ENCODE data around the gene KDM3A.
A peak's percentile ranks its signal among the peaks of the same experiment; 100 is the strongest.

The KDM3A gene

GRCh38 chr2:86433137-86433536 lies 8.0 kb upstream of the KDM3A start:
- DNase-seq, result no peak

- no peak for DNase-seq
These were observed 6.9 kb upstream of the KDM3A start for GRCh38 chr2:86434290-86434689.

GRCh38 chr2:86435531-86435930 lies 5.6 kb upstream of the KDM3A start:
- no peak for DNase-seq

GRCh38 chr2:86436328-86436727 lies 4.8 kb upstream of the KDM3A start:
- DNase-seq, result no peak

- DNase-seq, result no peak
These were observed 1.1 kb upstream of the KDM3A start for GRCh38 chr2:86439879-86440630.

GRCh38 chr2:86441392-86441881 lies 266 bp downstream of the KDM3A start:
- no peak for DNase-seq

- peak; percentile 51 to 80 (median 68) for DNase-seq
These were observed 891 bp downstream of the KDM3A start for GRCh38 chr2:86441882-86442641.

GRCh38 chr2:86442642-86443005 lies 1.5 kb downstream of the KDM3A start:
- peak; percentile 58 to 87 (median 74) for DNase-seq

GRCh38 chr2:86443631-86444350 lies 2.6 kb downstream of the KDM3A start:
- DNase-seq, result no peak

- DNase-seq, result no peak
These were observed 4.3 kb downstream of the KDM3A start for GRCh38 chr2:86445436-86445835.

- no peak for DNase-seq
These were observed 4.9 kb downstream of the KDM3A start for GRCh38 chr2:86446060-86446459.

- DNase-seq, result no peak
These were observed 12.7 kb downstream of the KDM3A start for GRCh38 chr2:86453836-86454235.

GRCh38 chr2:86454238-86454637 lies 13.1 kb downstream of the KDM3A start:
- DNase-seq, result no peak

- DNase-seq, result no peak
These were observed 14.0 kb downstream of the KDM3A start for GRCh38 chr2:86455181-86455580.

- DNase-seq, result no peak
These were observed 20.0 kb downstream of the KDM3A start for GRCh38 chr2:86461042-86461743.

- peak in 1 of 5 donors; percentile 39 for DNase-seq
These were observed 23.5 kb downstream of the KDM3A start for GRCh38 chr2:86464652-86465051.

- DNase-seq, result no peak
These were observed 25.1 kb downstream of the KDM3A start for GRCh38 chr2:86466306-86466705.

GRCh38 chr2:86468162-86469033 lies 27.2 kb downstream of the KDM3A start:
- DNase-seq, result peak in 2 of 5 donors; percentile 2 to 77

- DNase-seq, result no peak
These were observed 29.7 kb downstream of the KDM3A start for GRCh38 chr2:86470890-86471289.

- DNase-seq, result no peak
These were observed 30.5 kb downstream of the KDM3A start for GRCh38 chr2:86471637-86472036.

GRCh38 chr2:86476092-86476491 lies 34.9 kb downstream of the KDM3A start:
- DNase-seq, result no peak

GRCh38 chr2:86476918-86477317 lies 35.7 kb downstream of the KDM3A start:
- no peak for DNase-seq

Data from T-helper 1 cell (primary cell).